Activated gamma-delta T cell treated with anti-CD3 and anti-CD28 coated beads, Interleukin-2, amount 50 U/mL, for 16 hours (primary cell): ENCODE results near the gene ANK3.
"Not testable (repeated sequence)": the region's sequence is repeated elsewhere in the genome, so short reads cannot be mapped to it uniquely, and the experiment has no call there.

Experiments used
- DNase-seq: peaks from one replicate; pipeline ENCODE4 v3.0.0-alpha.2; 2020; ENCODE audit warnings: low read depth

Gene ANK3

DNA sequence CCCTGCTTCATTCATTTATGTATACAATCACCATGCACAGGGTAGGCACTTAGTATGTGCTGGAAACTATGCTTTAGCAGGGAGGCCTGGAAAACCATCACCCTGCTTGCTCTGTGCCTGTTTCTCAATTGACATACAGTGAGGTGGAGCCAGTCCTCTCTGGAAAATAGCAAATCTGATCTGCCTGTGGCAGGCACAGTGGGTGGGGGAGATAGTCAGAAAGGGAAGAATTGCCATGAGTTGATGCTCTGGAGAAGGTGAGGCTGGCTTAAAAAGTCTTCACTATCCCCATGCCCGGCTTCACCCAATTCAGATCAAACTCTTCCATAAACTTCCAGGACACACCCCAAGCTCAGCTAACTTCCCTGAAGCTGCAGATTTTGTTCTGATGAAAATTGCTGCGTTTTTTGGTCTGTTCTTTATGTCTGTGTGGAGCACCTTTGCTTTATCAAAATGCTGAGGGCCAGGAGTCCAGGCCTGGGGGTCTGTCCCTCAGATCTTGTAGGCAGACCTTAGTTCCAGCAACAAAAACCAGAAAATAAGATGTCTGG, 84.8 kb downstream of the ANK3 start:
- no peak for DNase-seq

GRCh38 chr10:60303778-60304177, 85.9 kb downstream of the ANK3 start:
- no peak for DNase-seq

DNA sequence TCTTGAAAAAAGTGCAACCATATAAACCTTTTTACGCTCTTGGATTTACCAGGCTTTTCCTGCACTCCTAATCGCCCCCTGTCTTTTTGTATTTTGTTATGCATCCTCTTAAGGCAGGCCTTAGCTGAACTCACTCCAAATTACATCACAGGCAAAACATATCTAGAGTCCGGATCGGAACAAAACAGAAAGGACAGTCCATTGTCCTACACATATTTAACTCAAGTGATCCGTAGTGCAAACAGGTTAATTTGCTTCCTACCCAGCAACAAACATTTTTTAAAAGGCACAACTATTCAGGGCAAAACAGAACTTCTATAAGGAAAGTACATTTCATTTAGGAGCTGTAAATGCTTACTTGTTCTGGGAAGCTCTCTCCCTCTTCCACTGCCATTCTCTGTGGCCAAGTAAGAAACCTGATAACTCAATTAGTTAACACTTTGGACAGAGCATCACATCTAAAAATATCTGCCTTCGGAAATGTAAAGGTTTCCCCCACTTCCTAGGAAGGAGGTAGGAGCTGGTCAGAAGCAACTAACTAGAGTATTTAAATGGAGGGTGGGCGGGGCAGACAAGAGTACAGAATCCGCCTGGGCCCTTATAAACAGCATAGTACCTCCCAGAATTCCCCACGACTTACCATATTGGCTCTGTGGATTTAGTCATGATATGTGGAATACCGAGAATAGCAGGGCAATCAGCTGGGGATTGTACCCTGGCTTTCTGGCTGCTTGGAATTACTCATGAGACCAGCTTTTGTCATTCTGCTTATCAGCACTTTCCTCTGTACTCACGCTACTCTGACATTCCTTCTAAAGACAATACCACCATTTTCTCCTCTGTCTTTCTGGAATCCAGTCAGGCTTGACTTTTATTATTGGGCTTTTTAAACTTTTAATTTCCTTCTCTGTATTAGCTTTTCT, 89.5 kb downstream of the ANK3 start:
- DNase-seq, result no peak

DNA sequence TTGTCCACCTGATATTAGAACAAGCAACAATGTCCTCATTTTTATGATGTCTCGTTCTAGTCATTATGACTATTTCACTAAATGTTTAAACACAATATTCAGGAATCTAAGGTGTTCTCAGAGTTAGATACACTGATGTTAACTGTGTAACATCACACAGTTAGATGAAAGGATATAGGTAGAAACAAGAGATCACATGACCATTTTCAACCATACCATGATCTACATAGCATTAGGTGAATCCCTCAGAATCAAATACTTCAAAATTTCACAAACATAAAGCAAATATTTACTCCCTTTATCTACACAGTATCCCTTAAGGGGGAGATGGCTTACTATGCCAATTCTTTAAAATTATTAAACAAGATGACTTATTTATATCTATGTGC, 90.3 kb downstream of the ANK3 start:
- DNase-seq, result no peak

DNA sequence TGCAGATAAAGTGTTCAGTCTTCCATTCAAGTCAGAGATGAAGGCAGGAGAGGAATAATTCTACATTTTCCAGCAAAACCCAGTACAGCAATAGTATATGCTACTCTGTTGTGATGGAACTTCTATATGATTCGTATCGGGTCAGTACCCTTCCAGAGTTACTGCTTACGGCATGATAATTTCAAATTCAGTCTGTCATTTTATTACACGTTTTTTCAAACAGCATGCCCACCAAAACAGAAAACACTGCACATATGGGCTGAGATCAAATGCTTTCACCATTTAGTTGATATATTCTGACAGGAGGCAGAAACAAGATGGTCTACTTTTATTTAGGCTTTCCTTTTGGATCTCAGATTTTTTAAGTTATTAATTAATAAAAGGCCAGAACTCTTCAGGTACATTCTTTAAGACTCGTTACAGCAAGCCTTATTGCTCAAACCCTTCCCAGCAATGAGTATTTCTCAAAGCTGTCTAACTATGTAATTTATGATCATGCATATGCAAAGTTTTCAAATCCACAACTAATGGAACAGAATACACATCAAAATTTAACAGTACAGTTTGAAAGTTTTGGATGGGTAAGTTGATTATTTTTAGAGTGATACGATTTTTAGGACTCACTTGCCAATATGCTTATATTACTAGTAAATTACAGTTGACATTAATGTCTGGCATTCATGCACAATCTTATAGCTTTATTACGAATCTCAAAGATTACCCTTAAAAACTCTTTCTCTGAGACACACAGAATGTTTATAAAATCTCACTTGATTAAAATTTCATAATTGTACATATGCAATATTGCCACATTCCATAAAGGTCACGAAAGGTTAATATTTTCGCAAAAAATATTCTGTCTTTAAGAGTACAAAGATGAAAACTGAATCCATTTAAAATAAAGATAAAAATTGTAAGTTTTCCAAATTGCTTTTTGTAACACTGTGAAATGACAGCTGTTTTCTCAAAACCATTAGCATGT, 91.0 kb downstream of the ANK3 start:
- no peak for DNase-seq

GRCh38 chr10:60296073-60296472, 93.6 kb downstream of the ANK3 start:
- no peak for DNase-seq

DNA sequence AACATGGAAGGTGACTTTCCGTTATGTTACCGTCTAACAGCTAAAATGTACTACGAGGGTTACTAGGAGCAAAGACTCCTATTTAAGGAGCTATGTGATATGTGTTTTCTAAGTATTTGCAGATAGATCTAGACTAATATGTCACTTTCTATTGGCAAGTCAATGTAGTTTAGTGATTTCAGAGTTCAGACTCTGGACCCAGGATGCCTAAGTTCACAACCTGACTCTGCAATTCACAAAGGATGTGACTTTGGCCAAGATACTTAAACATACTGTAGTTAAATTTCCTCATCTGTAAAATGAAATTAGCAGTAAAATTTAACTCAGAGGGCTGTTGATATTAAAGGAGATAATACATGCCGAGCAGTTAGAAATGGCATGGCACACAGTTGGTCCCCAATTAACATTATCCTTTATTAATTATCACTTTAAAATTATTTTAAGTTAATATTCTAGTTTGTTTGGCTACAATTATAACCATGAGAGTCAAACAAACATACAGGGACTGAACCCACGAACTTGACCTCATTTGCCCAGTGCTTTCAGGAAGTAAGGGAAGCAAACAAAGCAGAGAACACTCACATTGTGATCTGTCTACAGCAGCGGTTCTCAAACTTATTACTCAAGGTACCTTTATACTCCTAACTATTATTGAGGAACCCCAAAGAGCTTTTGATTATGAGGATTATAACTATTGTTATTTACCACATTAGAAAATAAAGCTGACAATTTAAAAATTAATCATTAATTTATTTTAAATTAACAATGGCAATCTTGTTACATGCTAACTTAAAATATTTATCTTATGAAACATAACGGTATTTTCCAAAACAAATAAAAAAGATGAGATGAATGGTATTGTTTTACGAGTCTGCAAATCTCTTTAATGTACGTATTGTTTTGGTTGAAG, 94.4 kb downstream of the ANK3 start:
- no peak for DNase-seq

- no peak for DNase-seq
Observed at GRCh38 chr10:60293581-60294175, 96.0 kb downstream of the ANK3 start.

GRCh38 chr10:60292998-60293397, 96.7 kb downstream of the ANK3 start:
- no peak for DNase-seq

DNA sequence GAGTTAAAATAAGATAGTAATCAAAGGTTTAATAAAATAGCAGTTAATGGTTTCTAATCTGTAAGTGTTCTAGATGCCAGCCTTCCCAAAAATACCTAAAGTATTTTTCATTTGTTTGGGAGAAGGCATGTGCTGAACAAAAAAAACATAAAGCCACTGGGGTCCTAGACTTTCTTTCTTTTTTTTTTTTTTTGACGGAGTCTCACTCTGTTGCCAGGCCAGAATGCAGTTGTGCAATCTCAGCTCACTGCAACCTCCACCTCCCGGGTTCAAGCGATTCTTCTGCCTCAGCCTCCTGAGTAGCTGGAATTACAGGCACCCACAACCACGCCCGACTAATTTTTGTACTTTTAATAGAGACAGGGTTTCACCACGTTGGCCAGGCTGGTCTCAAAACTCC, 97.1 kb downstream of the ANK3 start:
- not testable (repeated sequence) for DNase-seq

- DNase-seq, result no peak
Observed at GRCh38 chr10:60291344-60291930, 98.2 kb downstream of the ANK3 start.

DNA sequence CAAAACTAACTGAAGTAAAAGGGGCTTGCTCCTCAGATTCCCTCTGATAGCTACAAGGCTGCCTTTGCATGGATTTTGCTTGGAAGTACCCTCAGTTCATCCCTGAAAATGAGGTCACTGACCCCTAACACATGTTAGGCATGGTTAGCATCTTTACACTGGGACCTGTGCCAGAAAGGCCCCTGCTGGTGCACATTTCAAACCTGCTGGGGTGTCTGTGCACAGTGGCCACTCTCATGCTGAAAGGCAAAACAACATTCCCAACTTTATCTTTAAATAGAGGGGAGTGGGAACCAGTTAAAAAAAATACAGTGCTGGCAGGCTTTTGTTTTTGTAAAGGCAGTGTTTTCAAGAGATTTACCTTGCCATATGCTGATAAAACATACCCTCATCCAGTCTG, 99.1 kb downstream of the ANK3 start:
- no peak for DNase-seq

- DNase-seq, result no peak
Observed at GRCh38 chr10:60289800-60290199, 99.9 kb downstream of the ANK3 start.

DNA sequence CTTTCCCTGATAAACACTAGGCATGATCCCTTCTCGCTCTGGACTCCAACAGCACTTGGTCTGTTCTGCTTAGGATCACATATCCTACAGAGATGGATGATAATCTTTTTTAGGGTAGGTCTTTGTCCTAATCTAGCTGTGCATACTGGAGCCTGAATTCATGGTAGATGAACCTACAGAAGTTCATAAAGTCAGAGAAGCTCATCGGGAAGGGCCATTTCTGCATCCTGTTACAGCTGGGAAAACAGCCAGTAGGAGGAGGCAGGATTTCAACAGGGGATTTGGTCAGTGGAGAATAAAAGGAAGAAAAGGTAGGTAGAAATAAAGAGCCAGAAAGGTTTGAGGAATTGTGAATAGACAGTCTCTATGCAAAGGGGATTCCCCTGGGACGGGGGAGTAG, 101.4 kb downstream of the ANK3 start:
- DNase-seq, result no peak

DNA sequence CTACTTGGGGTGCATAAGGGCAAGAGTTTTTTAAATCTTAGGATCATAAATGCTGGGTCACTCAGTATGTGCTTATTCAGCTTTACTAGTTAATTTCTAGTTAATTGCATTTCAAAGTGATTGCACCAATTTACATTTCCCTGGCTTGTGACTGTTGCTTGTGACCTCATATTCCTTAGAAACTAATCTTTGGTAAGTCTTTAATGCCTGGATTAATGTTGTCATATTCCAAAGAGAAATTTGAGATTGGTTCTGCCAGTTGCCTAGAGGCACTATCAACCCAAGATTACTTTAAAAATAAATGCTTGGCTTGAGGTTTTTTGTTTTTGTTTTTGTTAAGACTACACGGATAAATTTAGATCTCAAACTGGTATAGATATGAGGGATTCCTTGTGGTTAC, 103.1 kb downstream of the ANK3 start:
- DNase-seq, result no peak

- no peak for DNase-seq
Observed at GRCh38 chr10:60283397-60283796, 106.3 kb downstream of the ANK3 start.

- no peak for DNase-seq
Observed at GRCh38 chr10:60282771-60283353, 106.8 kb downstream of the ANK3 start.

DNA sequence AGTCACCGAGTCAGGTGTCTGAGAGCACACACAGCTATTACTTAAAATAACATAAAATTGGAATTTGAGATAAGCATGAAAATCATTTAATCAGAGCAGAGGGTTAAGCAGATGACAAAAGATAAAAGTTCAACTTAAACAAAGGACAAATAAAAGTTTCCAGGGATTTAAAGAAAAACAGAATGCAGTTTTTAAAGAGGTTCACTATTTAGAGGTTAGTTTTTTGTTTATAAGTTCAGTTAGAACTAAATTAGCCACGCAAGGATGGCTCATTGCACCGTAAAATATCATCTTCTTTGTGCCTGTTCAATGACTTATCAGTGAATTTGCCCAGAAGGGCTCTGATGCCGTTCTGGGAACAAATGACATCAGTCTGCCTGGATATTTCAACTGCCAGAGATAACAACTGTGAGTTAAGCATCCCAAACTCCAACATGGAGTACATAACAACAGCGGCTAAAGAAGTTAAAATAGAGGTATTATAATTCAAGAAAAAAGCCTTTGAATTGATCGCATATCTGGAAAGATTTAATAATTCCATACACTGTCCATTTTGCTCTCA, 107.8 kb downstream of the ANK3 start:
- no peak for DNase-seq

GRCh38 chr10:60281331-60281730, 108.3 kb downstream of the ANK3 start:
- no peak for DNase-seq

- DNase-seq, result no peak
Observed at GRCh38 chr10:60280475-60280874, 109.2 kb downstream of the ANK3 start.
